ENCODE measurements around the gene AKAP8L. TPM values are rescaled to one million over a fixed set of nuclear protein-coding genes. Genes with fewer than 3 reads are reported as not detected.

Gene AKAP8L
- total and polyA plus RNA-seq, 2 donors (not counting 1 experiment from before 2014, with no cell fraction given), result 184 to 211 TPM

DNA sequence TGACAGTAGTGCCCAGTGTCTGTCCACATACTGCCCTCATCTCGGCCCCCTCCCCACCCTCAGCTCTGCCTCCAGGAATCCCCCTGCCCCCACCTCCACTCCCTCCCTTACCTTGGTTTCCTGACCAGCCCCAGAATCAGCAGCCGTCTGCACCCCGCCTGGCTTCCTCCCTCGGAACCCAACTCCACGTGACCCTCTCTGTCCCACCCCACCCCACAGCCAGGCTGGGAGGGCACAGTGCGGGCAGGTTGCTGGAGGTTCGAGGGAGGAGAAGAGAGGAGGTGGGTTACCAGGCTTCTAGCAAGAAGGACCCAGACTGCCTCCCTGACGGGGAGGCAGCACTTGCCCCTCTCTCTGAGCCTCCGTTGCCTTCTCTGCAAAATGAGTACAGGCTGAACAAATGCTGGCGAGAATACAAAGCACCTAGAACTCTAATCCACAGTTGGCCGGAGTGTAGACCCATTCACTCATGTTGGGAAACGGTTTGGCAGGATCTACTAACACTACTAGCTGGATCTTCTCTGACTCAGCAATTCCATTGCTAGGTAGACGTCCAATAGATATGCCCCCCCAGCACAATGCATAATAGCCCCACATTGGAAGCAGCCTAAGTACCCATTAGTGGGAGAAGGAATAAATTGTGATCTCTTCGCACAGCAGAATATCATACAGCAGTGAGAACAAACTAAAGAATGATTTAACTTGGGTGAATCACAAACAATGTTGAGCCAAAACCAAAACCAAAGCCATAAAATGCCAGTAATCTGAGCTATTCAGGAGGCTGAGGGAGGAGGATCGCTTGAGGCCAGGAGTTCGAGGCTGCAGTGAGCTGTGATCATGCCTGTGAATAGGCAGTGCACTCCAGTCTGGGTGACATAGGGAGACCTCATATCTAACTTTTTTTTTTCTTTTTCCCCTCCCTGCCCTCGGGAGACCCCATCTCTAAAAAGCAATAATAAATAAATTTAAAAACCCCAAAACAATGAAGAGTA is 45.9 kb upstream of the AKAP8L start, which contains the start of gene RASAL3:
Gene RASAL3 (minus strand): TSS at position 151 of the 992 bp plus-strand sequence. CDS start 186 bp downstream, outside the sequence.
- CTCF ChIA-PET, result interaction anchor here (1.3 to 2.7 kb wide), 3 partner anchors 13 to 46 kb away, joined by 3 to 13 read pairs (median 7); partner anchors contain the start of gene AKAP8L
- peaks cover 47% of the 10 kb centered on the region for H3K4me1 Mint-ChIP-seq
- peaks cover 37 to 56% of the 10 kb centered on the region in 2 donors for H3K4me1 ChIP-seq (ENCODE audit: control insufficient read depth in 2 of 2, insufficient read depth in 2 of 2, low read length in 2 of 2)

More for the DNA sequence above, 45.9 kb upstream of the AKAP8L start, which contains the start of gene RASAL3:
- Mint-ChIP-seq H3K27ac (peak within 1 kb of the TSS; percentile 94), H3K27me3 (peaks cover 9% of the 10 kb centered on the region), H3K9me3 (ENCODE audit: insufficient read depth) (no peaks in the 10 kb centered on the region), H3K4me3 (peak within 1 kb of the TSS; percentile 95)
- 7% methylated on average over 5 of the region's 17 CpGs for WGBS (ENCODE audit: insufficient coverage)
- Histone ChIP-seq H3K4me2 (replicated peaks; ENCODE audit: low read depth, low read length, poor library complexity, severe bottlenecking) (peak within 1 kb of the TSS; percentile 84), H3K36me3 (replicated peaks in 1 of 2; ENCODE audit: control extremely low read depth in 1 of 2, control insufficient read depth in 1 of 2, extremely low read depth in 1 of 2, insufficient read depth in 2 of 2, low read length in 1 of 2) (peaks cover 4 to 25% of the 10 kb centered on the region in 2 experiments), H3K9ac (ENCODE audit: low read length) (peak within 1 kb of the TSS; percentile 92), H2AFZ (ENCODE audit: insufficient read depth, low read depth, low read length, poor library complexity, severe bottlenecking) (peak within 1 kb of the TSS; percentile 81), H4K20me1 (ENCODE audit: control insufficient read depth, insufficient read depth, low read length, poor library complexity, severe bottlenecking) (peaks cover 24% of the 10 kb centered on the region), H3K27me3 (replicated peaks in 1 of 4; ENCODE audit: control extremely low read depth in 1 of 4, control insufficient read depth in 3 of 4, insufficient read depth in 4 of 4, low read length in 3 of 4) (peaks cover 0 to 10% (median 8%) of the 10 kb centered on the region in 4 experiments), H3K27ac (ENCODE audit: low read length in 2 of 2) (peak within 1 kb of the TSS; percentile 65 to 95), H3K9me3 (ENCODE audit: control extremely low read depth in 1 of 3, control insufficient read depth in 2 of 3, insufficient read depth in 1 of 3, low read length in 2 of 3) (peaks cover 0 to 6% (median 0%) of the 10 kb centered on the region in 3 donors), H3K79me2 (ENCODE audit: control insufficient read depth, insufficient read depth, low read length) (peaks cover 66% of the 10 kb centered on the region), H3K4me3 (ENCODE audit: control extremely low read depth in 1 of 5, extremely low read depth in 1 of 5, insufficient read depth in 1 of 5, low read depth in 2 of 5, low read length in 4 of 5) (peak within 1 kb of the TSS; percentile 67 to 91 (median 81))
- POLR2A ChIA-PET, result interaction anchor here (0.6 kb wide), 1 partner anchor 888 kb away, joined by 5 read pairs; no protein-coding TSS in a partner anchor
- TF ChIP-seq CTCF (IDR thresholded peaks at IDR 0.05), result no peak
- TF ChIP-seq EZH2 (IDR thresholded peaks at IDR 0.05; ENCODE audit: borderline replicate concordance, insufficient read depth, low read depth, low read length, poor library complexity, severe bottlenecking), result no peak
- intact Hi-C loops (cut with micrococcal nuclease), result loop anchor here (1.0 to 2.0 kb wide), 4 partner anchors 14 to 92 kb away; no protein-coding TSS in a partner anchor
- DNase-seq (peak; percentile 60), ATAC-seq (ENCODE audit: low read depth) (peak; percentile 65)
